PC-3 (cell line): ENCODE measurements around the gene ACTL10. TPM values are rescaled to one million over a fixed set of nuclear protein-coding genes. Genes with fewer than 3 reads are reported as not detected.
"Not testable (repeated sequence)": the region's sequence is repeated elsewhere in the genome, so short reads cannot be mapped to it uniquely, and the experiment has no call there.

ENCODE experiments used
- ATAC-seq: fragments of 200-7000 bp; cut with Tn5 transposase; 2 replicates; pipeline ENCODE4 v1.9.1; 2020; ENCODE audit warnings: mild to moderate bottlenecking, moderate library complexity
- BruUV-seq: library from RNA; stranded (reverse); fragments of 400-500 nt; replicated peaks from 2 replicates; lab custom pipeline; 2021; lab: Mats Ljungman, UMichigan
- CTCF ChIA-PET: fragments of 300-600 bp; sonication (Branson Sonifier 250); formaldehyde crosslinking; loops from one replicate; lab custom pipeline; 2022; ENCODE audit warnings: antibody characterized with exemption; lab: Charles Lee
- POLR2A ChIA-PET: fragments of 300-600 bp; sonication (Branson Sonifier 250); formaldehyde crosslinking; loops from one replicate; lab custom pipeline; 2022; ENCODE audit warnings: antibody characterized with exemption; ENCODE audit not compliant: unreplicated experiment; lab: Charles Lee
- DNase-seq: peaks from one replicate; pipeline ENCODE4 v3.0.0-alpha.2; 2015
- H2AFZ ChIP-seq: fragments of 300-600 bp; sonication (generic); 2 replicates; pipeline ENCODE4 v1.6.0; 2016; ENCODE audit warnings: antibody characterized with exemption, low read length
- H3F3A ChIP-seq: fragments of 300-600 bp; sonication (generic); one replicate; pipeline ENCODE4 v1.6.0; 2017; ENCODE audit warnings: antibody characterized with exemption, low read length, control low read depth, mild to moderate bottlenecking; ENCODE audit not compliant: unreplicated experiment
- H3K27ac ChIP-seq: fragments of 300-600 bp; sonication (generic); 2 replicates; pipeline ENCODE4 v1.5.1; 2016; ENCODE audit warnings: mild to moderate bottlenecking, low read length
- H3K27me3 ChIP-seq: fragments of 300-600 bp; sonication (generic); 2 replicates; pipeline ENCODE4 v1.6.1; 2016; ENCODE audit warnings: low read length, mixed read lengths
- H3K36me3 ChIP-seq: fragments of 300-600 bp; sonication (generic); 2 replicates; pipeline ENCODE4 v1.6.1; 2016; ENCODE audit warnings: low read depth, mixed run types, low read length, mixed read lengths
- H3K4me1 ChIP-seq: fragments of 300-600 bp; sonication (generic); 2 replicates; pipeline ENCODE4 v1.5.1; 2016; ENCODE audit warnings: low read length; ENCODE audit not compliant: insufficient read depth
- H3K4me2 ChIP-seq: fragments of 300-600 bp; sonication (generic); 2 replicates; pipeline ENCODE4 v1.6.0; 2016; ENCODE audit warnings: low read length
- H3K4me3 ChIP-seq: fragments of 300-600 bp; sonication (generic); 2 replicates; pipeline ENCODE4 v1.5.1; 2016; ENCODE audit warnings: mild to moderate bottlenecking, low read length, mixed read lengths
- H3K79me2 ChIP-seq: fragments of 300-600 bp; sonication (generic); 2 replicates; pipeline ENCODE4 v1.6.1; 2017; ENCODE audit warnings: low read length, mixed read lengths
- H3K9ac ChIP-seq: fragments of 300-600 bp; sonication (generic); 2 replicates; pipeline ENCODE4 v1.6.0; 2016; ENCODE audit warnings: mild to moderate bottlenecking, low read length
- H3K9me2 ChIP-seq: fragments of 300-600 bp; sonication (generic); replicated peaks from 2 replicates; pipeline ENCODE4 v1.6.1; 2016; ENCODE audit warnings: mixed run types, low read length, mixed read lengths
- H3K9me3 ChIP-seq: fragments of 300-600 bp; sonication (generic); 2 replicates; pipeline ENCODE4 v1.6.1; 2016; ENCODE audit warnings: low read length, mixed read lengths
- H4K20me1 ChIP-seq: fragments of 300-600 bp; sonication (generic); 2 replicates; pipeline ENCODE4 v1.6.1; 2016; ENCODE audit warnings: low read length, mixed read lengths
- CTCF ChIP-seq: fragments of 300-600 bp; sonication (generic); conservative IDR thresholded peaks from 2 replicates; pipeline ENCODE4 v1.5.1; 2017; ENCODE audit warnings: antibody characterized with exemption, low read depth, mild to moderate bottlenecking, low read length
- EZH2 ChIP-seq: fragments of 300-600 bp; sonication (generic); IDR thresholded peaks from one replicate; pipeline ENCODE4 v1.6.1; 2017; ENCODE audit warnings: antibody characterized with exemption, mild to moderate bottlenecking, low read length; ENCODE audit not compliant: unreplicated experiment
- EZH2phosphoT487 ChIP-seq: fragments of 300-600 bp; sonication (generic); IDR thresholded peaks from 2 replicates; pipeline ENCODE4 v1.6.1; 2018; ENCODE audit warnings: mild to moderate bottlenecking, antibody characterized with exemption, low read length, borderline replicate concordance
- intact Hi-C: fragments of 100-400 bp; cut with micrococcal nuclease; formaldehyde crosslinking; loops from 2 replicates; pipeline ENCODE4 v1.9.0; 2023
- total RNA-seq: library from RNA; depleted of rRNA; stranded (reverse); fragments of >200 nt; gene quantifications from 2 replicates; pipeline ENCODE4 v1.2.3, GENCODE V29; 2014

ACTL10 gene
- total RNA-seq, 1 experiment from 2014 or later, result 1.6 TPM

GRCh38 chr20:33630507-33630906 is 36.2 kb upstream of the ACTL10 start:
- H3K4me3 ChIP-seq, result no peak overlapping the region
- TF ChIP-seq EZH2 (no peak), EZH2phosphoT487 (no peak), CTCF (no peak)
- H3K9me2 ChIP-seq, result no peaks in the 10 kb centered on the region
- H3K9me3 ChIP-seq, result no peaks in the 10 kb centered on the region
- H3K4me2 ChIP-seq, result no peak overlapping the region
- no peaks in the 10 kb centered on the region for H3K4me1 ChIP-seq
- POLR2A ChIA-PET, result no interaction called here
- no peak overlapping the region for H3K9ac ChIP-seq
- H3K27me3 ChIP-seq, result no peaks in the 10 kb centered on the region
- CTCF ChIA-PET, result no interaction called here
- H3K36me3 ChIP-seq, result no peaks in the 10 kb centered on the region
- ATAC-seq (no peak), DNase-seq (no peak)
- no TSS peak for BruUV-seq
- intact Hi-C loops, result no loop called here
- no peaks in the 10 kb centered on the region for H4K20me1 ChIP-seq
- no peak overlapping the region for H3K27ac ChIP-seq
- H3F3A ChIP-seq, result no peaks in the 10 kb centered on the region
- H3K79me2 ChIP-seq, result no peaks in the 10 kb centered on the region
- no peak overlapping the region for H2AFZ ChIP-seq

GRCh38 chr20:33631910-33632309 is 34.8 kb upstream of the ACTL10 start:
- H3K36me3 ChIP-seq, H4K20me1 ChIP-seq, H3F3A ChIP-seq, H3K4me3 ChIP-seq, intact Hi-C loops, DNase-seq, H3K9me2 ChIP-seq, H3K27ac ChIP-seq, BruUV-seq, ATAC-seq, H3K4me2 ChIP-seq, H3K27me3 ChIP-seq, H2AFZ ChIP-seq, H3K9ac ChIP-seq, POLR2A ChIA-PET, H3K9me3 ChIP-seq, H3K4me1 ChIP-seq, H3K79me2 ChIP-seq, CTCF ChIA-PET: not testable (repeated sequence)

GRCh38 chr20:33635341-33635740 is 31.4 kb upstream of the ACTL10 start:
- Histone ChIP-seq H3K4me1 (no peaks in the 10 kb centered on the region), H3K9me2 (no peaks in the 10 kb centered on the region), H4K20me1 (no peaks in the 10 kb centered on the region), H3K4me3 (no peak overlapping the region), H3K27me3 (no peaks in the 10 kb centered on the region), H3K4me2 (no peak overlapping the region), H3K36me3 (peaks cover 4% of the 10 kb centered on the region; the same call in 1 of the 2 replicates), H3K79me2 (no peaks in the 10 kb centered on the region), H3F3A (no peaks in the 10 kb centered on the region), H3K9me3 (no peaks in the 10 kb centered on the region), H3K9ac (no peak overlapping the region), H3K27ac (no peak overlapping the region), H2AFZ (no peak overlapping the region)
- no peak for ATAC-seq
- BruUV-seq, result no TSS peak
- intact Hi-C loops, result no loop called here
- ChIA-PET CTCF (no interaction called here), POLR2A (interaction anchor here (0.6 kb wide), 1 partner anchor 135 kb away, joined by 3 read pairs; no protein-coding TSS in a partner anchor)
- no peak for DNase-seq
- TF ChIP-seq EZH2, result no peak
- no peak for TF ChIP-seq EZH2phosphoT487
- no peak for TF ChIP-seq CTCF
